ENCODE measurements around the gene ARMH3. TPM values are rescaled to one million over a fixed set of nuclear protein-coding genes. Genes with fewer than 3 reads are reported as not detected.

The ARMH3 gene
- 48.1 TPM for total RNA-seq (ENCODE audit: unreplicated experiment)
- long read RNA-seq, partial matches to known transcripts: 1 of 7 reads
- long read RNA-seq, other reads (novel, unspliced or antisense): 4 of 7 reads

- H3K4me3 Mint-ChIP-seq (ENCODE audit: unreplicated experiment): peak within 1 kb of the TSS; percentile 97
- no peaks in the 10 kb centered on the region for H3K36me3 Mint-ChIP-seq (ENCODE audit: unreplicated experiment)
- H3K27me3 Mint-ChIP-seq (ENCODE audit: unreplicated experiment): peaks cover 6% of the 10 kb centered on the region
- peak within 1 kb of the TSS; percentile 98 for H3K27ac Mint-ChIP-seq (ENCODE audit: unreplicated experiment)
- H3K9me3 Mint-ChIP-seq (ENCODE audit: unreplicated experiment): peaks cover 5% of the 10 kb centered on the region
- TF ChIP-seq CTCF (IDR thresholded peaks at IDR 0.05; ENCODE audit: partially characterized antibody, unreplicated experiment): no peak
- H3K4me1 Mint-ChIP-seq (ENCODE audit: low read depth, unreplicated experiment): peaks cover 11% of the 10 kb centered on the region
- DNase-seq: peak; percentile 91
Measured at GRCh38 chr10:102055647-102056419, at the start of gene ARMH3. Gene ARMH3 (minus strand): TSS chr10:102056173. CDS start chr10:102040114, 16,059 bp downstream.

- Mint-ChIP-seq H3K36me3 (ENCODE audit: unreplicated experiment) (no peaks in the 10 kb centered on the region), H3K9me3 (ENCODE audit: unreplicated experiment) (peaks cover 2% of the 10 kb centered on the region), H3K27me3 (ENCODE audit: unreplicated experiment) (peaks cover 2% of the 10 kb centered on the region), H3K4me1 (ENCODE audit: low read depth, unreplicated experiment) (no peaks in the 10 kb centered on the region), H3K27ac (ENCODE audit: unreplicated experiment) (no peak overlapping the region), H3K4me3 (ENCODE audit: unreplicated experiment) (no peak overlapping the region)
- TF ChIP-seq CTCF (IDR thresholded peaks at IDR 0.05; ENCODE audit: partially characterized antibody, unreplicated experiment): no peak
- DNase-seq: no peak
Measured at GRCh38 chr10:102102421-102102820, 46.4 kb upstream of the ARMH3 start.

- no peak overlapping the region for H3K4me3 Mint-ChIP-seq (ENCODE audit: unreplicated experiment)
- DNase-seq: no peak
- H3K27me3 Mint-ChIP-seq (ENCODE audit: unreplicated experiment): peaks cover 2% of the 10 kb centered on the region
- H3K4me1 Mint-ChIP-seq (ENCODE audit: low read depth, unreplicated experiment): no peaks in the 10 kb centered on the region
- H3K9me3 Mint-ChIP-seq (ENCODE audit: unreplicated experiment): peaks cover 1% of the 10 kb centered on the region
- H3K27ac Mint-ChIP-seq (ENCODE audit: unreplicated experiment): no peak overlapping the region
- H3K36me3 Mint-ChIP-seq (ENCODE audit: unreplicated experiment): no peaks in the 10 kb centered on the region
- no peak for TF ChIP-seq CTCF (IDR thresholded peaks at IDR 0.05; ENCODE audit: partially characterized antibody, unreplicated experiment)
Measured at GRCh38 chr10:102101152-102101551, 45.2 kb upstream of the ARMH3 start.

- Mint-ChIP-seq H3K27me3 (ENCODE audit: unreplicated experiment) (no peaks in the 10 kb centered on the region), H3K4me3 (ENCODE audit: unreplicated experiment) (no peak overlapping the region), H3K36me3 (ENCODE audit: unreplicated experiment) (no peaks in the 10 kb centered on the region), H3K4me1 (ENCODE audit: low read depth, unreplicated experiment) (no peaks in the 10 kb centered on the region), H3K27ac (ENCODE audit: unreplicated experiment) (no peak overlapping the region), H3K9me3 (ENCODE audit: unreplicated experiment) (no peaks in the 10 kb centered on the region)
- no peak for TF ChIP-seq CTCF (IDR thresholded peaks at IDR 0.05; ENCODE audit: partially characterized antibody, unreplicated experiment)
- DNase-seq: no peak
Measured at GRCh38 chr10:102096449-102096848, 40.5 kb upstream of the ARMH3 start.

- no peaks in the 10 kb centered on the region for H3K27me3 Mint-ChIP-seq (ENCODE audit: unreplicated experiment)
- peaks cover 3% of the 10 kb centered on the region for H3K36me3 Mint-ChIP-seq (ENCODE audit: unreplicated experiment)
- no peak for DNase-seq
- H3K27ac Mint-ChIP-seq (ENCODE audit: unreplicated experiment): no peak overlapping the region
- H3K9me3 Mint-ChIP-seq (ENCODE audit: unreplicated experiment): peaks cover 2% of the 10 kb centered on the region
- TF ChIP-seq CTCF (IDR thresholded peaks at IDR 0.05; ENCODE audit: partially characterized antibody, unreplicated experiment): no peak
- H3K4me1 Mint-ChIP-seq (ENCODE audit: low read depth, unreplicated experiment): peaks cover 4% of the 10 kb centered on the region
- no peak overlapping the region for H3K4me3 Mint-ChIP-seq (ENCODE audit: unreplicated experiment)
Measured at GRCh38 chr10:102090772-102091171, 34.8 kb upstream of the ARMH3 start.
